Measurements from ENCODE around the gene LRIG1.

LRIG1 gene

GRCh38 chr3:66500576-66501482 lies at the start of gene LRIG1:
TSS of gene LRIG1 (minus strand) at chr3:66501022. CDS start at chr3:66500407, 615 bp downstream.
- peak; percentile 94 for DNase-seq (ENCODE audit: low read depth)
- TF ChIP-seq CTCF (IDR thresholded peaks at IDR 0.05; ENCODE audit: control insufficient read depth, extremely low read depth, insufficient read depth): 0 out of 2 replicates have a peak, but pooled peaks have one; percentile 14
- H3K4me3 ChIP-seq (ENCODE audit: low read depth, low read length): peak within 1 kb of the TSS; percentile 91

- no peak overlapping the region for H3K4me3 ChIP-seq (ENCODE audit: low read depth, low read length)
- DNase-seq (ENCODE audit: low read depth): no peak
- no peak for TF ChIP-seq CTCF (IDR thresholded peaks at IDR 0.05; ENCODE audit: control insufficient read depth, extremely low read depth, insufficient read depth)
These were observed 44.0 kb upstream of the LRIG1 start for GRCh38 chr3:66544619-66545429.

- no peak for TF ChIP-seq CTCF (IDR thresholded peaks at IDR 0.05; ENCODE audit: control insufficient read depth, extremely low read depth, insufficient read depth)
- H3K4me3 ChIP-seq (ENCODE audit: low read depth, low read length): no peak overlapping the region
- no peak for DNase-seq (ENCODE audit: low read depth)
These were observed 41.3 kb upstream of the LRIG1 start for GRCh38 chr3:66542153-66542552.

GRCh38 chr3:66539466-66539989 lies 38.7 kb upstream of the LRIG1 start:
- no peak for DNase-seq (ENCODE audit: low read depth)
- TF ChIP-seq CTCF (IDR thresholded peaks at IDR 0.05; ENCODE audit: control insufficient read depth, extremely low read depth, insufficient read depth): no peak
- H3K4me3 ChIP-seq (ENCODE audit: low read depth, low read length): no peak overlapping the region

- DNase-seq (ENCODE audit: low read depth): no peak
- no peak for TF ChIP-seq CTCF (IDR thresholded peaks at IDR 0.05; ENCODE audit: control insufficient read depth, extremely low read depth, insufficient read depth)
- no peak overlapping the region for H3K4me3 ChIP-seq (ENCODE audit: low read depth, low read length)
These were observed 37.6 kb upstream of the LRIG1 start for GRCh38 chr3:66538390-66538789.

- H3K4me3 ChIP-seq (ENCODE audit: low read depth, low read length): no peak overlapping the region
- no peak for DNase-seq (ENCODE audit: low read depth)
- no peak for TF ChIP-seq CTCF (IDR thresholded peaks at IDR 0.05; ENCODE audit: control insufficient read depth, extremely low read depth, insufficient read depth)
These were observed 36.9 kb upstream of the LRIG1 start for GRCh38 chr3:66537735-66538134.
